Testis (tissue), 3 donors: ENCODE data around the gene ATP10A. TPM values are rescaled to one million over a fixed set of nuclear protein-coding genes. Genes with fewer than 3 reads are reported as not detected.

Source experiments
- DNase-seq: peaks from one replicate; pipeline ENCODE4 v3.0.0-alpha.2; 2019
- H3K27ac ChIP-seq, 2 donors: fragments of 200-600 bp; sonication (generic); one replicate each; pipeline ENCODE4 v1.5.1; 2019
- H3K27me3 ChIP-seq: fragments of 200-600 bp; sonication (generic); one replicate; pipeline ENCODE4 v1.5.1; 2019
- H3K36me3 ChIP-seq: fragments of 200-600 bp; sonication (generic); one replicate; pipeline ENCODE4 v1.5.1; 2017; ENCODE audit warnings: low read depth; ENCODE audit errors: missing control alignments
- H3K4me1 ChIP-seq: fragments of 200-600 bp; sonication (generic); one replicate; pipeline ENCODE4 v1.5.1; 2019
- H3K4me3 ChIP-seq, 2 donors: fragments of 200-600 bp; sonication (generic); one replicate each; pipeline ENCODE4 v1.5.1; 2017 to 2019
- H3K9me3 ChIP-seq: fragments of 200-600 bp; sonication (generic); one replicate; pipeline ENCODE4 v1.5.1; 2017
- CTCF ChIP-seq, 3 experiments: fragments of 450-650 bp in 2 of 3; fragments of 200-600 bp in 1 of 3; sonication (generic) in 1 of 3; IDR thresholded peaks; one replicate each; pipeline ENCODE4 v1.5.1; 2016 to 2019; ENCODE audit warnings: antibody characterized with exemption in 3 of 3, mild to moderate bottlenecking in 2 of 3, moderate library complexity in 1 of 3
- POLR2A ChIP-seq: fragments of 450-650 bp; IDR thresholded peaks from one replicate; pipeline ENCODE4 v1.6.1; 2017; ENCODE audit warnings: antibody characterized with exemption, mild to moderate bottlenecking, moderate library complexity
- WGBS, 2 donors: methylation state at CpG; one replicate each; pipeline ENCODE4 v1.1.5; 2018; 5-methylcytosine and 5-hydroxymethylcytosine counted together
- intact Hi-C: fragments of 100-400 bp; cut with DNase I; formaldehyde crosslinking; loops from one replicate; pipeline ENCODE4 v1.15.1; 2023; ENCODE audit warnings: low total_unique reads
- polyA plus RNA-seq: library from polyadenylated mRNA; stranded (reverse); fragments of 350-450 nt; fragmentation: Illumina TruSeq; extraction: RNeasy Lipid Tissue Mini Kit (QIAGEN cat#74804); gene quantifications from one replicate; pipeline ENCODE4 v1.2.3, GENCODE V29; 2014; ENCODE audit warnings: low read depth, low replicate concordance; ENCODE audit not compliant: insufficient read depth
- total RNA-seq, 2 donors: library from RNA; depleted of rRNA; stranded (reverse); fragments of >200 nt; gene quantifications; one replicate each; pipeline ENCODE4 v1.2.3, GENCODE V29; 2016

Gene ATP10A
- total and polyA plus RNA-seq, 3 donors from 2014 or later = 13.6 to 26.5 (median 22.8) TPM

- WGBS, 2 donors = 83 to 90% methylated on average over 5 to 6 of the region's 6 CpGs
- Histone ChIP-seq H3K4me1 (peaks cover 3% of the 10 kb centered on the region), H3K36me3 (no peaks in the 10 kb centered on the region), H3K4me3 (no peak overlapping the region), H3K27me3 (no peaks in the 10 kb centered on the region), H3K9me3 (no peaks in the 10 kb centered on the region), H3K27ac (no peak overlapping the region)
- DNase-seq = no peak
- TF ChIP-seq CTCF (IDR thresholded peaks at IDR 0.05) (no peak), POLR2A (no peak)
- intact Hi-C loops = no loop called here
These were observed 18.6 kb downstream of the ATP10A start for GRCh38 chr15:25844542-25844941.

- Histone ChIP-seq H3K4me1 (peaks cover 3% of the 10 kb centered on the region), H3K27ac (no peak overlapping the region), H3K9me3 (no peaks in the 10 kb centered on the region), H3K4me3 (no peak overlapping the region), H3K27me3 (no peaks in the 10 kb centered on the region), H3K36me3 (no peaks in the 10 kb centered on the region)
- TF ChIP-seq POLR2A (no peak), CTCF (IDR thresholded peaks at IDR 0.05) (no peak)
- DNase-seq = no peak
- intact Hi-C loops = no loop called here
- 83 to 91% methylated on average over 7 of the region's 7 CpGs for WGBS, 2 donors
These were observed 19.1 kb downstream of the ATP10A start for GRCh38 chr15:25844076-25844475.

- Histone ChIP-seq H3K27ac (no peak overlapping the region), H3K4me3 (no peak overlapping the region), H3K4me1 (no peaks in the 10 kb centered on the region), H3K36me3 (no peaks in the 10 kb centered on the region), H3K27me3 (no peaks in the 10 kb centered on the region), H3K9me3 (no peaks in the 10 kb centered on the region)
- intact Hi-C loops = no loop called here
- TF ChIP-seq POLR2A = no peak
- no peak for TF ChIP-seq CTCF (IDR thresholded peaks at IDR 0.05)
- 94 to 96% methylated on average over 10 of the region's 10 CpGs for WGBS, 2 donors
- no peak for DNase-seq
These were observed 23.4 kb downstream of the ATP10A start for GRCh38 chr15:25839638-25840156.

- intact Hi-C loops = no loop called here
- no peak overlapping the region for H3K27ac ChIP-seq
- 79 to 85% methylated on average over 4 of the region's 4 CpGs for WGBS, 2 donors
- no peaks in the 10 kb centered on the region for H3K36me3 ChIP-seq
- no peaks in the 10 kb centered on the region for H3K27me3 ChIP-seq
- TF ChIP-seq CTCF (IDR thresholded peaks at IDR 0.05) (no peak), POLR2A (no peak)
- H3K4me1 ChIP-seq = no peaks in the 10 kb centered on the region
- no peaks in the 10 kb centered on the region for H3K9me3 ChIP-seq
- no peak overlapping the region for H3K4me3 ChIP-seq
- no peak for DNase-seq
These were observed 24.3 kb downstream of the ATP10A start for GRCh38 chr15:25838871-25839195.

- Histone ChIP-seq H3K36me3 (no peaks in the 10 kb centered on the region), H3K4me3 (no peak overlapping the region), H3K27me3 (no peaks in the 10 kb centered on the region), H3K9me3 (no peaks in the 10 kb centered on the region), H3K27ac (no peak overlapping the region), H3K4me1 (no peaks in the 10 kb centered on the region)
- no peak for TF ChIP-seq CTCF (IDR thresholded peaks at IDR 0.05)
- no peak for TF ChIP-seq POLR2A
- intact Hi-C loops = no loop called here
- 81 to 84% methylated on average over 8 of the region's 8 CpGs for WGBS, 2 donors
- DNase-seq = no peak
These were observed 24.8 kb downstream of the ATP10A start for GRCh38 chr15:25838191-25838870.
